Muscle layer of duodenum (tissue), 2 donors: ENCODE data around the gene KRTAP21-3.
"Not testable (repeated sequence)": the region's sequence is repeated elsewhere in the genome, so short reads cannot be mapped to it uniquely, and the experiment has no call there.

Experiments used
- H3K27ac ChIP-seq: one replicate; pipeline ENCODE4 v1.7.0; 2013; ENCODE audit warnings: mild to moderate bottlenecking, low read length
- H3K27me3 ChIP-seq: one replicate; pipeline ENCODE4 v1.7.0; 2013; ENCODE audit warnings: low read depth, mild to moderate bottlenecking, control low read depth, low read length
- H3K36me3 ChIP-seq, 2 donors: one replicate each; pipeline ENCODE4 v1.7.0; 2013; ENCODE audit warnings: low read length in 2 of 2, control low read depth in 1 of 2, mild to moderate bottlenecking in 1 of 2; ENCODE audit not compliant: insufficient read depth in 2 of 2, control insufficient read depth in 1 of 2
- H3K4me1 ChIP-seq, 2 donors: one replicate each; pipeline ENCODE4 v1.7.0; 2013; ENCODE audit warnings: low read length in 2 of 2, mild to moderate bottlenecking in 2 of 2, control low read depth in 1 of 2, moderate library complexity in 1 of 2; ENCODE audit not compliant: insufficient read depth in 2 of 2, control insufficient read depth in 1 of 2
- H3K4me3 ChIP-seq, 2 donors: one replicate each; pipeline ENCODE4 v1.7.0; 2013; ENCODE audit warnings: low read length in 2 of 2, low read depth in 1 of 2, mild to moderate bottlenecking in 1 of 2
- H3K9me3 ChIP-seq, 2 donors: one replicate each; pipeline ENCODE4 v1.7.0; 2013; ENCODE audit warnings: low read length in 2 of 2, control low read depth in 1 of 2, mild to moderate bottlenecking in 1 of 2; ENCODE audit not compliant: control insufficient read depth in 1 of 2
- donor health status: healthy.

Gene KRTAP21-3

GRCh38 chr21:30718239-30718909 lies at the start of gene KRTAP21-3:
TSS of gene KRTAP21-3 (minus strand) at chr21:30718777. CDS start at chr21:30718759, 18 bp downstream.
- Histone ChIP-seq H3K27me3 (no peaks in the 10 kb centered on the region), H3K4me3 (no peak within 1 kb of the TSS)

GRCh38 chr21:30760776-30761175 lies 42.2 kb upstream of the KRTAP21-3 start:
- Histone ChIP-seq H3K36me3 (no peaks in the 10 kb centered on the region), H3K4me1 (no peaks in the 10 kb centered on the region), H3K9me3 (no peaks in the 10 kb centered on the region), H3K27ac (no peak overlapping the region), H3K27me3 (no peaks in the 10 kb centered on the region), H3K4me3 (no peak overlapping the region)

More at GRCh38 chr21:30718239-30718909, at the start of gene KRTAP21-3:
- no peaks in the 10 kb centered on the region for H3K9me3 ChIP-seq
- no peak within 1 kb of the TSS for H3K27ac ChIP-seq
- no peaks in the 10 kb centered on the region for H3K36me3 ChIP-seq
- no peaks in the 10 kb centered on the region for H3K4me1 ChIP-seq

- Histone ChIP-seq H3K4me1 (no peaks in the 10 kb centered on the region), H3K9me3 (no peaks in the 10 kb centered on the region), H3K4me3 (no peak overlapping the region), H3K36me3 (no peaks in the 10 kb centered on the region), H3K27ac (no peak overlapping the region), H3K27me3 (no peaks in the 10 kb centered on the region)
Measured at GRCh38 chr21:30758306-30758705, 39.7 kb upstream of the KRTAP21-3 start.

- not testable (repeated sequence) for H3K27me3 ChIP-seq, H3K36me3 ChIP-seq, H3K9me3 ChIP-seq, H3K4me3 ChIP-seq, H3K4me1 ChIP-seq, H3K27ac ChIP-seq
Measured at GRCh38 chr21:30755328-30755727, 36.8 kb upstream of the KRTAP21-3 start, which contains the start of gene KRTAP21-1. TSS of gene KRTAP21-1 (minus strand) at chr21:30755428. CDS start at chr21:30755378, 50 bp downstream.

- Histone ChIP-seq H3K27me3 (no peaks in the 10 kb centered on the region), H3K27ac (no peak within 1 kb of the TSS), H3K4me1 (no peaks in the 10 kb centered on the region), H3K4me3 (no peak within 1 kb of the TSS), H3K36me3 (no peaks in the 10 kb centered on the region), H3K9me3 (peaks cover 0 to 3% of the 10 kb centered on the region in 2 donors)
Measured at GRCh38 chr21:30747159-30747558, 28.6 kb upstream of the KRTAP21-3 start, which contains the start of gene KRTAP21-2. TSS of gene KRTAP21-2 (minus strand) at chr21:30747259. CDS start at chr21:30747202, 57 bp downstream.

- H3K27ac ChIP-seq: no peak overlapping the region
- no peak overlapping the region for H3K4me3 ChIP-seq
- no peaks in the 10 kb centered on the region for H3K9me3 ChIP-seq
- no peaks in the 10 kb centered on the region for H3K27me3 ChIP-seq
- H3K4me1 ChIP-seq: no peaks in the 10 kb centered on the region
- H3K36me3 ChIP-seq: no peaks in the 10 kb centered on the region
Measured at GRCh38 chr21:30740462-30740861, 21.9 kb upstream of the KRTAP21-3 start.

- Histone ChIP-seq H3K27ac (no peak overlapping the region), H3K4me1 (no peaks in the 10 kb centered on the region), H3K27me3 (no peaks in the 10 kb centered on the region), H3K36me3 (no peaks in the 10 kb centered on the region), H3K4me3 (no peak overlapping the region), H3K9me3 (no peaks in the 10 kb centered on the region)
Measured at GRCh38 chr21:30733026-30733425, 14.4 kb upstream of the KRTAP21-3 start.

- Histone ChIP-seq H3K9me3 (no peaks in the 10 kb centered on the region), H3K4me3 (no peak overlapping the region), H3K36me3 (no peaks in the 10 kb centered on the region), H3K27ac (no peak overlapping the region), H3K27me3 (no peaks in the 10 kb centered on the region), H3K4me1 (no peaks in the 10 kb centered on the region)
Measured at GRCh38 chr21:30726726-30727125, 8.1 kb upstream of the KRTAP21-3 start.

- no peaks in the 10 kb centered on the region for H3K27me3 ChIP-seq
- H3K9me3 ChIP-seq: no peaks in the 10 kb centered on the region
- H3K36me3 ChIP-seq: no peaks in the 10 kb centered on the region
- H3K4me1 ChIP-seq: no peaks in the 10 kb centered on the region
- H3K27ac ChIP-seq: no peak overlapping the region
- no peak overlapping the region for H3K4me3 ChIP-seq
Measured at GRCh38 chr21:30719401-30719800, 824 bp upstream of the KRTAP21-3 start.

GRCh38 chr21:30717105-30717504 lies 1.5 kb downstream of the KRTAP21-3 start:
- H3K36me3 ChIP-seq: no peaks in the 10 kb centered on the region
- no peaks in the 10 kb centered on the region for H3K27me3 ChIP-seq
- H3K4me3 ChIP-seq: no peak overlapping the region
- no peaks in the 10 kb centered on the region for H3K9me3 ChIP-seq
- no peaks in the 10 kb centered on the region for H3K4me1 ChIP-seq
- H3K27ac ChIP-seq: no peak overlapping the region

GRCh38 chr21:30714946-30715345 lies 3.6 kb downstream of the KRTAP21-3 start:
- H3K27ac ChIP-seq: no peak overlapping the region
- no peaks in the 10 kb centered on the region for H3K9me3 ChIP-seq
- H3K27me3 ChIP-seq: no peaks in the 10 kb centered on the region

GRCh38 chr21:30714456-30714855 lies 4.1 kb downstream of the KRTAP21-3 start:
- Histone ChIP-seq H3K4me1 (no peaks in the 10 kb centered on the region), H3K9me3 (no peaks in the 10 kb centered on the region), H3K36me3 (no peaks in the 10 kb centered on the region), H3K27ac (no peak overlapping the region), H3K4me3 (no peak overlapping the region), H3K27me3 (no peaks in the 10 kb centered on the region)

More at GRCh38 chr21:30714946-30715345, 3.6 kb downstream of the KRTAP21-3 start:
- Histone ChIP-seq H3K4me3 (no peak overlapping the region), H3K4me1 (no peaks in the 10 kb centered on the region), H3K36me3 (no peaks in the 10 kb centered on the region)
